HG02678 (cell line): Measurements from ENCODE around the gene MMP28.

Experiments used
- ATAC-seq: cut with Tn5 transposase; IDR thresholded peaks from one replicate; pipeline ENCODE4 v1.9.1; 2021; ENCODE audit warnings: mild to moderate bottlenecking, moderate library complexity; ENCODE audit not compliant: unreplicated experiment

Gene MMP28

DNA sequence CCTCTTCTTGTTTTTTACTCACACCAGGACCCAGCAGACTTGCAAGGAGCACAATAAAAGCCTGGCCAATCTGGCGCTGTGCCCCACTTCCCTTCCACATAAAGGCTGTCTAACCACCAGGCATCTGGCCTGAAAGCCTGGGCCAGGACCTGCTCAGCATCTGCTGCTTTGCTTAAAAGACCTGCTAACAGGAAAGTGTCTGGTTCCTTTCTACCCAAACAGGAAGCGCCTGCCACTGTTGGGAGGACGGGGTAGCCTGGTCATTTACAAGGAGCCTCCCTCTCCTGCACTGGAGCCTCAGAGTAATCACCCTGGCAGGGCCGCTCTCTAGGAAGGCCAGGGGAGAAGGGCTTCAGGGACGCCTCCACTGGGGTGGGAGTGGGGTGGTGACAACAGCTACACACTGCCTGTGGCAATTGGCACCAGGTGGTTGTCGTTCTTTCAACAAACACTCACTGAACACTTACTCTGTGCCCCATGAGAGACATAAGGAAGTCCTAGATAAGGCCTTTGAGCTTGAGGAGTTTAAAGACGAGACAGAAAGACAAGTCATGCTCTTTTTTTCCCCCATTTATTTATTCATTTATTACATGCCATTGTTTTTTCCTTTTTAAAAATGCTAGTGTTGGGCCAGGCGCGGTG lies 6.3 kb upstream of the MMP28 start:
- ATAC-seq: peak; percentile 43

DNA sequence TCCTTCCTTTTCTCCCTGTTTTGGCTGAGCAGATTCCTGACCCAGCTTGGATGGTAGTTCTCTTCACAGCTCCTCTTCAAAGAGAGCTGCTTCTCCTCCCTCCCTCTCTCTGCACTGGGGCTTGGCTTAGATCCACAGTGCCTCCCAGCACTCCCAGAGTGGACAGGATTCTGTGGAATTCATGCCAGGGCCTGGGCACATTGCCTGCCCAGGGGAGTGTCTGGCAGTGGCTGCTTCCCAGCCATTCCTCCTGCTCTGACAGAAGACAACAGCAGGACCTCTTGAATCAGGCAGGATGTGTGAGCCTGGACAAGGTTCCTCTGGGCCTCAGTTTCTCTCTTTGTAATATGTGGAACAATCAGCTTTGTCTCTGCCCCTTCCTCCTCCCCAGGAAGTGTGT lies 4.5 kb upstream of the MMP28 start:
- no peak for ATAC-seq

DNA sequence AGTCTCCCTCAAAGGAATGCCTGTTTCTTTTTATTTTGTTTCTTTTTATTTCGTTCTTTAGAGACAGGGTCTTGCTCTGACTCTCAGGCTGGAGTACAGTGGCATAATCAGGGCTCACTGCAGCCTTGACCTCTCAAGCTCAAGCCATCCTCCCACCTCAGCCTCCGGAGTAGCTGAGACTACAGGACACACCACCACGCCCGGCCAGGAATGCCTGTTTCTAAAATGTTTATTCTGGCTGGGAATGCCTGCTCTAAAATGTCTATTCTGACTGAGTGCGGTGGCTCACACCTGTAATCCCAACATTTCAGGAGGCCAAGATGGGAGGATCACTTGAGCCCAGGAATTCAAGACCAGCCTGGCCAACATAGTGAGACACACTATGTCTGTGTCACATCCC lies 2.5 kb upstream of the MMP28 start:
- no peak for ATAC-seq

DNA sequence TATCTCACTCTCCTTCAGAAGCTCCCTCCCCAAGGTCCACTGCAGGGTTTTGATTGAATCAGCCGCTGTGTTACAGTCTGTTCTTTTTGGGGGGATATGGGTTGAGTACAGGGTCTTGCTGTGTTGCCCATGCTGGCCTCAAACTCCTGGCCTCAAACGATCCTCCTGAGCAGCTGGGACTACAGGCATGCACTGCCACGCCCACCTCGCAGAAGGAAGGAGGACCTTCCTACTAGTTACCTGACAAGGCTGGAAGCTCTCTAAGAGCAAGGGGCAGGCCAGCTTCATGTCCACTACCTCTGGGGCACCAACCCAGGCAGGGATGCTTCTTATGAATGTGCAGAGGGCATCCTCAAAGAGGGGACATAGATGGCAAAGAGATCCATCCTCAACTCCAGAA lies 1.9 kb upstream of the MMP28 start:
- ATAC-seq: no peak

DNA sequence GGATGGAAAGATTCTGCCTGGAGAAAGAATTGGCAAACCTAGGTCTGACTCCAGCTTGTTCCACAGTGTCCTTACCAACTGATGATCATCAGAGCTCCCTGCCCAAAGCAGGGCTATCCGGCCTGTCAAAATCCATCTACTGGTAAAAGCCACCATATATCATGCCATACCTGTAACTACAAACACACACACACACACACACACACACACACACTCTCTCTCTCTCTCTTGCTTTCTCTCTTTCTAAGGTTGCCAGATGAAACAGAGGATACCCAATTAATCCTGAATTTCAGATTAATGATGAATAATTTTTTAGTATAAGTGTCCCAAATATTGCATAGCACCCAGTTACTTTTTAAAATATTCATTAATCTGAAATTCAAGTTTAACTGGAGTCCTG lies 1.5 kb upstream of the MMP28 start:
- ATAC-seq: no peak

DNA sequence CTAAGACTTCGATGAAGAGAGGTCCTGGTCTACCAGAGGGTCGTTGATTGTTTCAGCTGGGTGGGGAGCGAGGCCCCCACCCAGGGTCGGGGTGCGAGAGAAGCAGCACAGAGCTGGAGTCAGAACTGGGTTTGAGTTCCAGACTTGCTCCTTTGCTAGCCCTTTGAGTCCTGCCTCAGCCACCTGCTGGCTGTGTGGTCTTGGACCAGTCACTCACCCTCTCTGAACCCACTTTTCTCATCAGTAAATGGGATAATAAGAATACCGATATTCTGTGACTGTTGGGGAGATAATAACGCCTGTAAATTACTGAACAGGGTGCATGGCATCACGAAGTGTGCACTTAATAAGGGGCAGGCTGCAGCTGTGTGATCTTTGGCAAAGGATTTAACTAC lies 427 bp upstream of the MMP28 start:
- ATAC-seq: no peak

DNA sequence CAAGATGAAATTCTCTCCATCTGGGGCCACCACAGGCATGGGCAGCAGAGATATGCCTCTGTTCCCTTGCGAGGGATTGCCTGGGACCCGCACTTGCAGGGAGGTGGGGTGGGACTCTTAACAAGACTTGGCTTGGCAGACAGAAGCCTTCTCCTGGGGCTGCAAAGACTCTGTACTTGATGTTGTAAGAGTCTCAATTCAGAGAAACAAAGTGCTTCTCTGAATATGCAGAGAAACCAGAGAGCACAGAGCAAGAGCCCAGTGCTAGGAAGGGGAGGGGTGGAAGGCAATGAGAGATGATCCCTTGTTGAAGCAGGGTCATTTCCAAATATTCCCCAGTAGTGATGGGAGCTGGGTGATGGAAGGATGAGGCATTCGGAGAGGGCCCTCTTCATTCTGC lies 2.2 kb downstream of the MMP28 start:
- ATAC-seq: no peak

DNA sequence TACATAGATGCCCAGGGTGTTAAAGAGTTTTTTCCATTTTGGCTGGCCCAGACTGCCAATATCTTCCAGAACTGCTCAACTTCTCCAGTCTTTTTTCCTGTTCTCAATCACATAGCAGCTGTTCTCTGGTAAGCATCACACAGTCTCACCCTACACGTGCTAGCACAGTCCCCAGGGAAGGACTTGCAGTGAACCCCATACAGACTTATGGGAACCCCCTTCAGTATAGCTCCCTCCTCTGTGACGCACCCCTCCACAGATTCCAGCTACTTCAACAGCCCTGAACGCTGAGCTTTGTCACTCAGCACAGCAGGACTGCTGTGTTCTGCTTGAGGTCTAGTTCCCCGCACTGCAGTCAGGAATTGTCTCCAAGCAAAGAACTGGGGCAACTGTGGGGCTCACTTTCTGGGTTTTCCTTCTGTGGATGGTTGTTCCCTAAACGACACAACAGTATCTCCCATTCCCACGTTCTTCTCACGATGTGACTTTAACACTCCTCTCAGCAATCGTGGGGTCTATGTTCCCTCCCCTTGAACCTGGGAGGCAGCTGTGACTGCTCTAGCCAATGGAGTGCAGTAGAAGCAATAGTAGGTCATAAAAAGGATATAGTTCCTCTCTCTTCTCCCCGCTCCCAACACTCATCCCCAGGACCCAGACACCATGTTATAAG lies 3.6 kb downstream of the MMP28 start:
- ATAC-seq: no peak

DNA sequence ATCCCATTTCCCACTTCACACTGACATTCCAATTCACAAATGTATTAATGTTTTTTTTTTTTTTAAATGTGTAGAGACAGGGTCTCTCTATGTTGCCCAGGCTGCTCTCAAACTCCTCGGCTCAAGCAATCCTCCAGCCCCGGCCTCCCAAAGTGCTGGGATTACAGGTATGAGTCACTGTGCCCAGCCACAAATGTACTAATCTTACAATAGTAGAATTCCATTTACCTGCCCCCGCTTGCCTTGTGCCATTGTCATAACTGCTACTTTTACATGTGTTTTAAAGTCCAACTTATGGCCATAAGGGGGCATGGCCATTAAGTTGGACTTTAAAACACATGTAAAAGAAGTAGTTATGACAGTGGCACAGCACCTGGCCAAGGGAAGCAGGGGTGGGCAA lies 4.6 kb downstream of the MMP28 start:
- no peak for ATAC-seq

DNA sequence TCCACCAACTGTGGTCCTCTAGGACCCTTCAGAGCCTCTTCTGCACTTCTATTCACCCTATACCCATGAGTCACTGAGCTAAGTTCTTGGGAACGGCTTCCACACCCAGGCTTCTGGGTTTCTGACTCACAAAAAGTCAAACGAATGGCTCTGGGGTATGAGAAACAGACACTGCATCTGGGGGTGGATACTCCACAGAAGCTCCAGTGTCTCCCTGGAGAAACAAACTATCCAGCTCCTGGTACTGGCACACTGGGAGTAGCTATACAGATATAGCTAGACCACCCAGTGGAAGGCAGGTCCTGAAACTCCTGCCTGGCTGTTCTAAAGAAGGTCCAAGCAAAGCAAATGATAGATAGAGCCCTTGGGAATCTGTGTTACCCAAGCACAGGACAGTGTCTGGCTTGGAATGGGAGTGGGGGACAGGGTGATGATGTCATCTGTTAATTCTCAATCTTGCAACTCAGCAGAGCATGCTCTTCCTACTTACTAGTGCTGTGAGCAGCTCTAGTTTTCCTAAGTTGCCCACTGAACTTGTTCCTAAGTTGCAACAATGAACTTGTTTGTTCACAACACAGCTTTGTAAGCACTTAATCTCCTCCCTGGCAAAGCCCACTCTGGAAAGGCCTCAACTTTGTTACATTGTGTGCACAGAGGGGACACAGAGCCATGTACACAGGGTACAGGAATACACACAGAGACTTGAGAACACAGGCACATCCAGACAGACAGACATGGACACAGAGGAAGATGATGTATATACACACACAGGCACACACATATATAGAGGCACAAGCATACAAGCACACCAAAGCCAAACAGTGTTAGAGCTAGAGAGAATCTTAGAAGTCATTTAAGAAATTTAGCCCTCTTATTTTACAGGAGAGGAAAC lies 6.7 kb downstream of the MMP28 start:
- no peak for ATAC-seq

DNA sequence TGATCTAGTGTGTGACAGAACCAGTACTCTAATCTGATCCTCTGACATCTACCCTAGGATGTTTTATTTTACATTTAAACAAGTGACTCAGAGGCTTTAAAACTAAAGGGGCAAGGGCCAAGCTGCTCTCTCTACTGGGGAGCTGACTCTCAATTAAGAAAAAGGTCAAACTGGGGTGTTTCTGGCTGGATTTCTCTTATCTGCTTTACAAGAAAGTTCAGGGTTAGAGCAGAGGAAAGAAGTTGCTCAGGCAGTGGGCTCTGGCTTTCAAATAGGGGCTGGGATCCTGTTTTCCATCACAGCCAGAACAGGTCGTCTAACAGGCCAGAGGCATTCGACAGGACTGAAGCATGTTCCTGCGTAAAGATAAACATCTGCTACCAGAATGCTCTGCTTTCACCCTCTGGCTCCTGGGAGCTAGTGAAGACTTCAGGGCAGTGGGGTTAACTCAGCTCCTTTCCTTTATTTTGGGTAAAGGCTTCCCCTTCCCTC lies 8.5 kb downstream of the MMP28 start:
- no peak for ATAC-seq

DNA sequence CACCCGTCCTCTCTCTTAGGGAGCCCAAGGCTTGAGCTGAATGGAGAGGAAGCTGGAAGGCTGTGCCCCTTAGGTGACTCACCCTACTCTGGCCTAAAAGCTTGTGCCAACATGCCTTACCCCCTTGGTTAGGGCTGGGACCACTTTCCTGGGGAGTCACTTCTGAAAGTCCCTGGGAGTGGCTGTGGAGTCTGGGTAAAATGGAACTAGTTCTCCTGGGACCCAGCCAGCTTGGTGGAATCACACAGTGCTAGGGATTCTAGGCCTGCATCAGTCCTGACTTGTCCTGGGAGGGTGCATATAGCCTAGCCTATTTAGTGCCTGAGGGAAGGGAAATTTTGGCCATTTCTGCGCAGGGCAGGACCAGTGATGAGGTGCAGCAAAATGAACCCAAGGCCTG lies 10.5 kb downstream of the MMP28 start:
- ATAC-seq: no peak

DNA sequence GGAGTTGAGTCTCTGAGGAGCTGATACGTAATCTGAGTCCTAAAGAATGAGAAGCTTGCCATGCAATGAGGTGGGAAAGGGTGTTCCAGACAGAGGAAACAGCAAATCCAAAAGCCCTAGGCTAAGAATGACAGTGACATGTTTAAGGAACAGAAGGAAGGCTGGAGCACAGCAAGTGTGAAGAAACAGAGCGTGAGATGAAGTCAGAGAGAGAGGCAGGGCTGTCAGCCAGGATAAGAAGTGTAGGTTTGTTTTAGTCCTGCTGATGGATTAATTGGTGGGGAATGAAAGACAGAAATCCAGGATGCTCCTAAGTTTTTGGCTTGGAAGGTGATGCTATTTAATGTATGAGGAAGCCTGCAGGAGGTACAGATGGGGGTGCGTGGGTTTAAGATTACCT lies 14.5 kb downstream of the MMP28 start:
- ATAC-seq: no peak

DNA sequence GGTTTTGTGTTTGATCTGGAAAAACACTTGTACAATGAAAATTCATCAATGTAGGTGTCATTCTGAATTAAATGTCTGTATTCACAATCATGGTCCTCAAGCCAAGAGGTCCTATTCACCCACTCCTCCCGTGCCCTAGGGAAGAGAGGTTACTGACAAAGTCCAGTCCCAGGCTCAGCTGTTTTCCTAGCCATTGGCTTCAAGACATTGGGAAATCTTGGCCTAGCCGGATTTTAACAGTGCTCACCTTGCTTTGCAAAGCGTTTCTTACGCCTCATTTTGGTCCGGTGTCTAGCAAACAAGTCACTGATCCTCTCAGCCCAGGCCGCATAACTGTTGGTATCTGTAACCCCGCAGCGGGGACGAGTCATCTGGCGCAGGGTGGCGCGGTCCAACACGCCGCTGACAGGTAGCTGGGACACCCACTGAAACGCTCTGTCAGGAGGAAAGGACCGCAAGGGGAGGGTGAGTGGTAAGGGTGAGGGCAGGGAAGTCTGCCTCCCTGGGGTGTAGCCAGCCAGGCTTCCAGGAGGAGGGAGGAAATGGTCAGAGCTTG lies 16.7 kb downstream of the MMP28 start:
- ATAC-seq: no peak

DNA sequence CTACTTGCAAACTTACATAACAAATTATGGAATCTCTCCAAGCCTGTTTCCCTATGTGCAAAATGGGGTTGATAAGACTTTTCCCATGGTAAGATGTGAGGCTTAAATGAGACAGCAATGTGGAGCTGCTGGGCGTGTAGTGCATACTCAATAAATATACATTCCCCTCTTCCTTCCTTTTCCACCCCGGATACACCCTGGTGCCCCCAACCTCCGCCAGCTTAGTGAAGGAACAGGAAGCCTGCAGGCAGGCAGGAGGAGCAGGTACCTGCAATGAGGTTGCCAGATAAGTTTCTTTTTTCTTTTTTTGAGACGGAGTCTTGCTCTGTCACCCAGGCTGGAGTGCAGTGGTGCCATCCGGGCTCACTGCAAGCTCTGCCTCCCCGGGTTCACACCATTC lies 19.9 kb downstream of the MMP28 start:
- no peak for ATAC-seq

DNA sequence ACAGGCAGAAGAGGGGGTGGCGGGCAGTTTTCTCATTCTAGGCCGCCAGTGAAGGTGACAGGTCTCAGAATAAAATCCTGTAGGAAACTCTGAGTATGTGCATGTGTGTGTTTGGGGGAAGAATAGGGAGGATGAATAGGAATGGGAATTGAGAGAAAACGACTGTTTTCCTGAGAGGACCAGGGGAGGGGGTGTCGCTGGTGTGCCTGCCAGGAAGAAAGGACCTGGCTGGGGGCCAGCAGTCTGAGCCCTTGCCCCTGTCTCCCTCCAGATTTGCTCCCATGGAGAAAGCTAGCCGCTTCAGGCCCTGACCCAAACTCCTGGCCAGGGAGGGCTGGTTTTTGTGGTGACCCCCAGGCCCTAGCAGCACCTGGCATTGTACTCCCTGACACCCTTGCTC lies 20.4 kb downstream of the MMP28 start:
- no peak for ATAC-seq

DNA sequence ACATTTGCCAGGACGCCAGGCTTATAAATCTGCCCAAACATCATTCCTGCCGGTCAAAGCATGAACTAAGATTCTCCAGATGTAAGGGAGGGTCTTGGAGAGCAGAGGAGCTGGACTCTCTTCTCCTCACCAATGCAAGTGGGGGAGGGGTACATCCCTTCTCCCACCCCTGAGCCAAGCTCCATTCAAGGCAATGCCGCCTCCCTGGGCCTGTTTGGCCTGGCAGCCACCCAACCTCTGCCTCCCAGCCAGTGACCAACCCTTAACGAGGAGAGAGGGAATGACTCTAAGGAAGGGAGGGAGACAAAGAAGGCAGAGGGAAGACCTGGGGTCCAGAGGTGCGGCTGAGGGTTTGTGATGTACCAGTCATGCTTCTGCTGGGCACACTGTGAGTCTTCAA lies 20.9 kb downstream of the MMP28 start:
- no peak for ATAC-seq

DNA sequence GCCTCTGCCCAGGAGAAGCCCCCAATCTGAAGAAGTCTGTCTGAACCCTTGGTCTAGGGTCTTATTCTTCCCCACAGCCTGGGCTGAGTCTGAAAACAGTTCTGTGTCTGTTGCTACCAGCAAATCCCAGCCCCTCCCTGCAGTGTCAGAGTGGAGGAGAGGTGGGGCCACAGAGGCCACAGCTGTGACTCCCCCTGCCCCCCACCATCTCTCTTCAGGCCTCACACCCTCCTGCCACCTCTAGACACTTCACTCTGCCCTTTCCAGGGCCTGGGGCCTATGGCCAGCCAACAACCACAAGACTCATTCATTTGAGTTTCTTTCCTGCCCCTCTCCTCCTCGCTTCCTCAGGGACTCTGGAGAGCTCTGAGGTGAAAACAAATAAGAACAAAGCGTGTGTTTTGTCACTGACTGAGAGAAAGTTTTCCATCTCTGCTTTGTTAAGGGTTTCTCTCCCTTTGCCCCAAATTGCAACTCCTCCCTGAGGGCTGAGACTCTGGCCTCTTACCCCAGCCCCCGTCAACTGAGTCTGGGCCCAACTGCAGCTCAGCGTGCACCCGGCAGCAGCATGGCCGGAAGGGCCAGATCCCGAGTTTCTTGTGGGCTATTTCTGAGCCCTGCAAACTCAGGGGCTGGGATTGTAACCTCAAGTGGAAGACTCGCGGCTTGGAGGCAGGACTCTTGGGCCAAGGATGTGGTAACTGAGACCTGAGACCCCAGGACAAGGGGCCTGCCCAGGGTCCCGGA lies 21.6 kb downstream of the MMP28 start:
- ATAC-seq: no peak

DNA sequence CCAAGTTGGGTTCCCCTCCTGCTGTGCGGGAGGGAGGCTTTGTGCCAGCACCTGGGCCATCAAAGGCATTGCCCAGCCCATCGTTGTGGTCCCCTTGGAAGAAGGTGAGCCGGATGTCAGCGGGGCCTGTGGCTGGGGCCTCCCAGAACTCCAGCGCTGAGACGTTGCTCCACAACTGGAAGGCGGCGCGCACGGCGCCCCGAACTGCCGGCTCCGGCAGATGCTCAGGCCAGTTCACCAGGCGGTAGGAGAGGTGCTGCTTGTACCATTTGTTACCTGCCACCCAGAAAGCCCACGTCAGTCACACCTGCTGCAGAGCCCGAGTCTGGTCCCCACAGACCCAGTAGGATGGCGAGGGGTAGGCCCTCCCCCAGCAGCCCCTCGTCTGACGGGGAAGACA lies 22.3 kb downstream of the MMP28 start:
- ATAC-seq: no peak

DNA sequence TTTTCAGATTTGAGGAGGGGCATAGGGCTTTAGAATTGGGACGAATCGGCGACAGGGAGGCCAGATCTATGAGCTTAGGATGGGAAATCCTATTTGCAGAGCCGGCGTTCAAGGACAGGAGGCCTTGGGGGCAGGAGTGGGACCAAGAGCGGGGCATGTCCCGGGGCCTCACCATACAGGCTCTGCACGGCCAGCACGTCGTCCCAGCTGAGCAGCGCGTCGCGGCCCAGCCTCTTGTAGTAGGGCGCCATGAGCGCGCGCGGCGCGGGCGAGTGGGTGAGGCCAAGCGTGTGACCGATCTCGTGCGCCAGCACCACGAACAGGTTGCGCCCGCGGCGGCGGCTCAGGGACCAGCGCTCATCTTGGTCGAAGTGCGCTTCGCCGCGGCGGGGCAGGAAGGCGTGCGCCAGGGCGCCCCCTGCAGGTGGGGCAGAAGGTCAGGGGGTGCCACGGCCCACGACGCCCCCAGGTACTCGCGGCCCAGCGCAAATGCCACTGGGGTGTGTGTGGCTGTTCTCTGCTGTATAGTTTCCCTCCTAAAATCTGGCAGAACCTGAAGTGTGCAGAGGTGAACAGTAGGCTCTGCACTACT lies 25.4 kb downstream of the MMP28 start:
- ATAC-seq: no peak

DNA sequence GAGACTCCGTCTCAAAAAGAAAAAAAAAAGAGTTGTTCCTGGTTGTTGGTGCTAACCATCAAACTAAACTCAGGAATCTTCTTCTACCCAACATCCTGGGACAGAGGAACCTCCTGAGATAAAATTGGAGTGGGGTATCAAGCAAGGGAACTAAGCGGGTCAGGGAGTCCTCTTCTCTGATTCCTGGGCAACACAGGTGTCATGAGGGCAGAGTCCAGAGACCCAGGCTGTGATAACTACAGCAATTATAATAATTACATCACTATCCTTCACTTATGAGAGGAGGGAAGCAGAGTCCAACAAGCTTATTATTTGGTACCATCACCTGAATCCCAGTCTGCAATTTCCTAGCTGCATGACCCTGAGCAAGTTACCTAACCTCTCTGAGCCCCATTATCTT lies 26.6 kb downstream of the MMP28 start:
- ATAC-seq: no peak
